Adrenal gland (tissue), 12 donors: ENCODE results near the gene DLG2. TPM values are rescaled to one million over a fixed set of nuclear protein-coding genes. Genes with fewer than 3 reads are reported as not detected.

ENCODE experiments used
- DNase-seq, 7 donors: peaks; one replicate each; pipeline ENCODE4 v3.0.0-alpha.2; 2019 to 2020
- H3K27ac ChIP-seq, 5 donors: fragments of 200-600 bp; sonication (generic) in 4 of 5; 1 replicate in 3 of 5; 2 replicates in 2 of 5; pipeline versions ENCODE4 v1.5.1 to v1.8.0; 2016 to 2020; ENCODE audit warnings: mild to moderate bottlenecking in 1 of 5
- H3K27me3 ChIP-seq: fragments of 200-600 bp; 2 replicates; pipeline ENCODE4 v1.8.0; 2021
- H3K36me3 ChIP-seq, 2 donors: fragments of 200-600 bp; replicated peaks in 1 of 2; 1 replicate in 1 of 2; 2 replicates in 1 of 2; pipeline versions ENCODE4 v1.5.1 to v1.8.0; 2018 to 2022
- H3K4me1 ChIP-seq, 2 donors: fragments of 200-600 bp; replicated peaks in 1 of 2; 1 replicate in 1 of 2; 2 replicates in 1 of 2; pipeline versions ENCODE4 v1.5.1 to v1.8.0; 2018 to 2021
- H3K4me3 ChIP-seq, 4 donors: fragments of 200-600 bp; sonication (generic) in 3 of 4; one replicate each; pipeline ENCODE4 v1.5.1; 2016 to 2018
- H3K9me3 ChIP-seq, 3 donors: fragments of 200-600 bp; sonication (generic) in 1 of 3; replicated peaks in 1 of 3; 1 replicate in 2 of 3; 2 replicates in 1 of 3; pipeline versions ENCODE4 v1.5.1 to v1.8.0; 2016 to 2021
- POLR2A ChIP-seq, 2 donors: fragments of 450-650 bp; IDR thresholded peaks; one replicate each; pipeline ENCODE4 v1.6.1; 2017; ENCODE audit warnings: antibody characterized with exemption in 2 of 2, mild to moderate bottlenecking in 2 of 2, moderate library complexity in 1 of 2
- WGBS, 4 donors: extraction: QIAGEN DNeasy Blood & Tissue Kit in 2 of 4; methylation state at CpG; one replicate each; pipeline versions ENCODE4 v1.1.5 to v1.1.7; 2013 to 2017; 5-methylcytosine and 5-hydroxymethylcytosine counted together
- intact Hi-C, 2 donors: fragments of 100-400 bp; cut with DNase I; formaldehyde crosslinking; loops; one replicate each; pipeline versions ENCODE4 v1.14.1 to v1.15.0; 2022 to 2023
- polyA plus RNA-seq, 3 donors: library from polyadenylated mRNA; stranded (reverse); fragments of 200-250 nt in 2 of 3; fragments of 350-450 nt in 1 of 3; fragmentation: Illumina TruSeq in 1 of 3; extraction: RNeasy Lipid Tissue Mini Kit (QIAGEN cat#74804) in 1 of 3; gene quantifications; one replicate each; pipeline ENCODE4 v1.2.3, GENCODE V29; 2013 to 2014
- total RNA-seq, 9 donors: library from RNA; depleted of rRNA in 4 of 9; stranded (reverse); fragments of >200 nt in 4 of 9; fragments of 120-200 nt in 1 of 9; fragmentation: NEBNext Ultra II Directional in 1 of 9; extraction: Animal tissue kit (Norgen Biotek cat#: 25700) in 1 of 9; gene quantifications; one replicate each; pipeline versions ENCODE4 v1.1.0 to v1.2.4, GENCODE V29; 2013 to 2023
- TF ChIP-seq, protein P1 (sequence below), 6 experiments: fragments of 450-650 bp in 4 of 6; fragments of 200-600 bp in 2 of 6; sonication (generic) in 1 of 6; IDR thresholded peaks; 1 replicate in 5 of 6; 2 replicates in 1 of 6; pipeline versions ENCODE4 v1.5.1 to v1.8.0; 2016 to 2021; ENCODE audit warnings: antibody characterized with exemption in 6 of 6, mild to moderate bottlenecking in 2 of 6, moderate library complexity in 1 of 6
- donor health status: healthy with polysubstance abuse.
- donor health status: Bipolar disorder and iron deficiency.
- donor health status: DM: yes; HTN: yes; CAD: no.
- donor health status: DM: no; HTN: no; CAD: no.
- donor health status: DM: no; HTN: no; CAD: no.
- donor health status: DM: yes; HTN: yes; CAD: no.

Gene DLG2
- total and polyA plus RNA-seq, 12 donors = 8.3 to 101 (median 37.5) TPM

DNA sequence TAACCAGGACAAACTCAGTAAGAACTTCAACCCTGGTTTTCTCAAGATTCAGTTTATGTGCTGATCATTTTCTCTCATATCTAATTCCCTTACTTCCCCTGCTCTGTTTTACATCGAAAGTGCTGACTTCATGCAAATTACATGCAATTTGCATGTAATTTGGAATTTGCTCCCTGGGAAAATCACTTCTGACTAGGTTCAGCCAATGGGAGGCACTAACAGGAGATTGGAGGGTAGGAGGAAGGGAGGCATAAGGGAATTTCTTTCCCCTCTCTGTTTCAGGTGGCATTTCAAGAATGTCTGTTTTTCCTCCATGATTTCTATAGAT is 1977.7 kb downstream of the DLG2 start:
- Histone ChIP-seq H3K4me3 (no peak overlapping the region), H3K36me3 (no peaks in the 10 kb centered on the region), H3K27me3 (no peaks in the 10 kb centered on the region), H3K9me3 (no peaks in the 10 kb centered on the region), H3K4me1 (no peaks in the 10 kb centered on the region), H3K27ac (no peak overlapping the region)
- WGBS, 4 donors = 67 to 81% (median 75%) methylated on average over 1 of the region's 1 CpG
- no peak for DNase-seq
- TF ChIP-seq, protein P1, sequence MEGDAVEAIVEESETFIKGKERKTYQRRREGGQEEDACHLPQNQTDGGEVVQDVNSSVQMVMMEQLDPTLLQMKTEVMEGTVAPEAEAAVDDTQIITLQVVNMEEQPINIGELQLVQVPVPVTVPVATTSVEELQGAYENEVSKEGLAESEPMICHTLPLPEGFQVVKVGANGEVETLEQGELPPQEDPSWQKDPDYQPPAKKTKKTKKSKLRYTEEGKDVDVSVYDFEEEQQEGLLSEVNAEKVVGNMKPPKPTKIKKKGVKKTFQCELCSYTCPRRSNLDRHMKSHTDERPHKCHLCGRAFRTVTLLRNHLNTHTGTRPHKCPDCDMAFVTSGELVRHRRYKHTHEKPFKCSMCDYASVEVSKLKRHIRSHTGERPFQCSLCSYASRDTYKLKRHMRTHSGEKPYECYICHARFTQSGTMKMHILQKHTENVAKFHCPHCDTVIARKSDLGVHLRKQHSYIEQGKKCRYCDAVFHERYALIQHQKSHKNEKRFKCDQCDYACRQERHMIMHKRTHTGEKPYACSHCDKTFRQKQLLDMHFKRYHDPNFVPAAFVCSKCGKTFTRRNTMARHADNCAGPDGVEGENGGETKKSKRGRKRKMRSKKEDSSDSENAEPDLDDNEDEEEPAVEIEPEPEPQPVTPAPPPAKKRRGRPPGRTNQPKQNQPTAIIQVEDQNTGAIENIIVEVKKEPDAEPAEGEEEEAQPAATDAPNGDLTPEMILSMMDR (IDR thresholded peaks at IDR 0.05) = no peak
- no peak for TF ChIP-seq POLR2A (IDR thresholded peaks at IDR 0.05)
- intact Hi-C loops = no loop called here

DNA sequence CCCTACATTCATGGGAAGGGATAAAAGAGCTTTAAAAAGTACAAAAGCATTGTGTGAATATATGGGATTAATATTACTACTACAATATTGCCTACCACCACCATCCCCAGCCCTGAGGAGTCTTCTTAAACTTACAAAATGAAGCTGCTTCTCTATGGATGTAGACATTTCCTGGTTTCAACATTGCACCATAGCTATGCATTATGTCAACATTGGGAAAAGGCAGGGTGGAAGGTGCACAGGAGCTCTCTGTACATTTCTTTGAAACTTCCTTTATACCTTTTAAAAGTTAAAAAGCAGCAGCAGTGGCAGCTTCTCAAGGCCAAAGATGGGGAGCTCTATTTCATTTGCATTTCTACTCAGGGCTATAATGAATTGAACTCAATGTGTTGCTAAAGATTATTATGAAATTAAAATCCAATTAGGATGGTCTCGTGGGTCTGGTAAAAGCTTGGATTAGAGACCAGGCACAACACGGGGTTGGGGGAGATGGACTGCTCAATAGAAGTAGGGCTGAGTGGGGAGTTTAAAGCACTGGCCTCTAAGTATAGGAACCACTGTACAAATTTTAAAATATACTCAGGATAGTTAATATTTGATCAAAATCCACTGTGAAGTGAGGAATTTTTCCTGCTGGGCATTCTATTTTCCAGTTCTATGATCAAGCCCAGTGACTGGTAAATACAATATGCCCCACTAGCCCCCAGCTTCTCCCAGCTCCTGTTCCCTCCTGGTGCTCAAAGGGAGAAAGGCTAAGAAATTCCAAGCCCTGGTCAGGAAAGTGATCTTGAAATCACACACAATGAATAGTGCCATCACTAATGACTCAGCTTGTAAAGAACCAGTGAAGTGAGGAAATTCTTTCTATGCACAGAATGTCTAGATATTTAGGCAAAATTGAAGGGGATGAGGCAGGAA is 1978.3 kb downstream of the DLG2 start:
- Histone ChIP-seq H3K27ac (no peak overlapping the region), H3K27me3 (no peaks in the 10 kb centered on the region), H3K9me3 (no peaks in the 10 kb centered on the region), H3K4me3 (no peak overlapping the region), H3K36me3 (no peaks in the 10 kb centered on the region), H3K4me1 (no peaks in the 10 kb centered on the region)
- DNase-seq = no peak
- 73 to 75% (median 74%) methylated on average over 2 of the region's 2 CpGs for WGBS, 4 donors
- no peak for TF ChIP-seq POLR2A (IDR thresholded peaks at IDR 0.05)
- TF ChIP-seq, protein P1 (IDR thresholded peaks at IDR 0.05) = no peak
- intact Hi-C loops = no loop called here

DNA sequence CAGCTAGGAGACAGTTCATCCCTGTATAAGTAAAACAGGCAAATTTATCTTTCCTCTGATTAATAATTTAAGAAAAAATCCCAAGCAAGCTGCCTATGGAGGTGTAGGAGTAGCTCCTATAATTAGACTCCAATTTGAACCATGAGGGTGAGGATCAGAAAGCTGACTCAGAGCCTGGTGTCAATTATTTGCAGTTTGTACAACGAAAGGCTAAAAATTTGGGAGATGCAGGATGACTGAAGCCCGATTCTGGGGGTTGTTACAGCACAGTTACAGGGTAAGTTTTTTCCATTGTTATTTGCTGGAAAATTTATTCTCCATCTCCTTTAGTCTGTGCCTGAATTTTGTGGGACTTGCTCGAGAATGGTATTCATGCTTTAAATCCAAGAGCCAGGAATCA is 1981.6 kb downstream of the DLG2 start:
- DNase-seq = no peak
- Histone ChIP-seq H3K27ac (no peak overlapping the region), H3K27me3 (no peaks in the 10 kb centered on the region), H3K4me1 (peaks cover 0 to 3% of the 10 kb centered on the region in 2 donors), H3K36me3 (no peaks in the 10 kb centered on the region), H3K9me3 (no peaks in the 10 kb centered on the region), H3K4me3 (no peak overlapping the region)
- no peak for TF ChIP-seq POLR2A (IDR thresholded peaks at IDR 0.05)
- TF ChIP-seq, protein P1 (IDR thresholded peaks at IDR 0.05) = no peak
- intact Hi-C loops = no loop called here
- 74 to 83% (median 79%) methylated on average over 3 of the region's 3 CpGs for WGBS, 4 donors

DNA sequence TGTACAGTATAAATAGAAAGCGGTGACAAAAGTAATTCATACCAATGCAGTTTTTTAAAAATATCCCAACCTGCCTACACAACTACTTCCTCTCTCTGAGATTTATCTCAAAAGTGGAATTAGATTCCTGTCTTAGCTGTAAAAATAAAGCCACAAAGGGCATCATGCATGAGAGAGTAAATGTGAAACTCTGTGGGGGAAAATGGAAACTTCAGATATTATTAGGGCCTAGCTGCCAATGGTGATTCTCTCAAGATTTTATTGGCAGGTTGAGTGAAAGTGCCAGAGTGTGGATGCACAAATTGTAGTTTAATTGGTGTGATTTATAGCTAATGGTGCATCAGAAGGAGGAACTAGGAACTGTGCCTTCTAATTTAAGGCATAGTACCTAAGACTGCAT is 1984.0 kb downstream of the DLG2 start:
- intact Hi-C loops = no loop called here
- no peaks in the 10 kb centered on the region for H3K9me3 ChIP-seq
- no peak overlapping the region for H3K4me3 ChIP-seq
- H3K27me3 ChIP-seq = no peaks in the 10 kb centered on the region
- H3K36me3 ChIP-seq = no peaks in the 10 kb centered on the region
- TF ChIP-seq, protein P1 (IDR thresholded peaks at IDR 0.05) = no peak
- no peak for TF ChIP-seq POLR2A (IDR thresholded peaks at IDR 0.05)
- peaks cover 0 to 3% of the 10 kb centered on the region in 2 donors for H3K4me1 ChIP-seq
- WGBS, 4 donors = 91 to 94% (median 92%) methylated on average over 1 of the region's 1 CpG
- no peak overlapping the region for H3K27ac ChIP-seq
- DNase-seq = no peak
